Ascending aorta (tissue), 2 donors: ENCODE results near the gene CDK3. TPM values are rescaled to one million over a fixed set of nuclear protein-coding genes. Genes with fewer than 3 reads are reported as not detected.
"Not testable (repeated sequence)": the region's sequence is repeated elsewhere in the genome, so short reads cannot be mapped to it uniquely, and the experiment has no call there.

ENCODE experiments used
- DNase-seq, 2 donors: peaks; one replicate each; pipeline ENCODE4 v3.0.0-alpha.2; 2019; ENCODE audit warnings: low spot score in 2 of 2
- H3K27ac ChIP-seq, 2 donors: fragments of 200-600 bp; sonication (generic); one replicate each; pipeline ENCODE4 v1.5.1; 2016 to 2017; ENCODE audit warnings: mild to moderate bottlenecking in 1 of 2
- H3K27me3 ChIP-seq: fragments of 200-600 bp; sonication (generic); one replicate; pipeline ENCODE4 v1.5.1; 2017
- H3K36me3 ChIP-seq, 2 donors: fragments of 200-600 bp; sonication (generic); one replicate each; pipeline ENCODE4 v1.5.1; 2016
- H3K4me1 ChIP-seq, 2 donors: fragments of 200-600 bp; sonication (generic); one replicate each; pipeline ENCODE4 v1.5.1; 2016 to 2017; ENCODE audit warnings: mild to moderate bottlenecking in 1 of 2
- H3K4me3 ChIP-seq, 2 donors: fragments of 200-600 bp; sonication (generic); one replicate each; pipeline ENCODE4 v1.5.1; 2016 to 2017; ENCODE audit warnings: mild to moderate bottlenecking in 1 of 2
- H3K9me3 ChIP-seq, 2 donors: fragments of 200-600 bp; sonication (generic); one replicate each; pipeline ENCODE4 v1.5.1; 2016
- intact Hi-C: fragments of 100-400 bp; cut with DNase I; formaldehyde crosslinking; loops from one replicate; pipeline ENCODE4 v1.15.1; 2023
- total RNA-seq: library from RNA; depleted of rRNA; stranded (reverse); fragments of >200 nt; gene quantifications from one replicate; pipeline ENCODE4 v1.1.0, GENCODE V29; 2016
- TF ChIP-seq, protein P1 (sequence below), 3 experiments: fragments of 200-600 bp in 2 of 3; fragments of 450-650 bp in 1 of 3; sonication (generic) in 2 of 3; IDR thresholded peaks; one replicate each; pipeline ENCODE4 v1.5.1; 2016 to 2019; ENCODE audit warnings: antibody characterized with exemption in 3 of 3, mild to moderate bottlenecking in 1 of 3, moderate library complexity in 1 of 3

The CDK3 gene
- total RNA-seq, 1 donor from 2014 or later, result 2.1 TPM

DNA sequence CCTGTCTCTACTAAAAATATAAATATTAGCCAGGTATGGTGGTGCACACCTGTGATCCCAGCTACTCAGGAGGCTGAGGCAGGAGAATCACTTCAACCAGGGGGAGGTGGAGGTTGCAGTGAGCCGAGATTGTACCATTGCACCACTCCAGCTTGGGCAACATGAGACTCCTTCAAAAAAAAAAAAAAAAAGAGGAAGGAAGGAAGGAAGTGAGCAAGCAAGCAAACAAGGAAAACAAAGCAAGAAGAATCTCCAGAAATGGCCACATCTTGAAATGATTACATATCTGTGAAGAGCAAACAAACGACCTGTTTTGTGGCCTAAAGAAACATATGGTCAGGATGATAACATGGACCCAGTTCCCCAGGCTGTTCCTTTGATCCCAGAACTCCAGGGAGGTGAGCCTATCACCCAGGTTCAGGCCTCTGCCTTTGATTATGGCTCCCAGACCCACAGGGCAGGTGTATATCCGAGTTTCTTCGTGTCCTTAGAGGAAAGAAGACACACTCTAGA lies 30.6 kb upstream of the CDK3 start:
- no peak for DNase-seq
- Histone ChIP-seq H3K9me3 (no peaks in the 10 kb centered on the region), H3K36me3 (peaks cover 3 to 26% of the 10 kb centered on the region in 2 donors), H3K4me3 (no peak overlapping the region), H3K27ac (no peak overlapping the region), H3K4me1 (no peaks in the 10 kb centered on the region), H3K27me3 (no peaks in the 10 kb centered on the region)
- intact Hi-C loops, result loop anchor here (10.0 kb wide), 1 partner anchor 295 kb away; the partner anchor contains the start of gene UBALD2
- TF ChIP-seq, protein P1, sequence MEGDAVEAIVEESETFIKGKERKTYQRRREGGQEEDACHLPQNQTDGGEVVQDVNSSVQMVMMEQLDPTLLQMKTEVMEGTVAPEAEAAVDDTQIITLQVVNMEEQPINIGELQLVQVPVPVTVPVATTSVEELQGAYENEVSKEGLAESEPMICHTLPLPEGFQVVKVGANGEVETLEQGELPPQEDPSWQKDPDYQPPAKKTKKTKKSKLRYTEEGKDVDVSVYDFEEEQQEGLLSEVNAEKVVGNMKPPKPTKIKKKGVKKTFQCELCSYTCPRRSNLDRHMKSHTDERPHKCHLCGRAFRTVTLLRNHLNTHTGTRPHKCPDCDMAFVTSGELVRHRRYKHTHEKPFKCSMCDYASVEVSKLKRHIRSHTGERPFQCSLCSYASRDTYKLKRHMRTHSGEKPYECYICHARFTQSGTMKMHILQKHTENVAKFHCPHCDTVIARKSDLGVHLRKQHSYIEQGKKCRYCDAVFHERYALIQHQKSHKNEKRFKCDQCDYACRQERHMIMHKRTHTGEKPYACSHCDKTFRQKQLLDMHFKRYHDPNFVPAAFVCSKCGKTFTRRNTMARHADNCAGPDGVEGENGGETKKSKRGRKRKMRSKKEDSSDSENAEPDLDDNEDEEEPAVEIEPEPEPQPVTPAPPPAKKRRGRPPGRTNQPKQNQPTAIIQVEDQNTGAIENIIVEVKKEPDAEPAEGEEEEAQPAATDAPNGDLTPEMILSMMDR (IDR thresholded peaks at IDR 0.05), result no peak

DNA sequence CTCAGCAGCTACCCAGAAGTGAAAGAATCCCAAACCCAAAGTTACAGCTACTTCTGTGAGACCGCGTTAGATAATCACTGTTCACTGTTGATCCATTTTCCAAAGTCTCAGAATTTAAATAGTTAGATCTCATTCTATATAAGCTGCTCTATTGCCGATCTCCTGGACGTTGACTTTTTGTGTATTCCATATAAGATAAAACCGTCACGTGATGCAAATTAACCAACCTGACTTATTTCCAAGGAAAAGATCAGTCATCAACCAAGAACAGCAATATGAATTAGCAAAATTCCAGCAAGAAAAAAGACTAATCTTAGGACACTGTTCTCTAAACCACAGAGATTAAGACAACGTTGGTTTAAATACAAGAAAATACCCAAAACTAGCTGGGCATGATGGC lies 30.0 kb upstream of the CDK3 start:
- no peaks in the 10 kb centered on the region for H3K27me3 ChIP-seq
- H3K4me1 ChIP-seq, result no peaks in the 10 kb centered on the region
- H3K36me3 ChIP-seq, result peaks cover 3 to 26% of the 10 kb centered on the region in 2 donors
- TF ChIP-seq, protein P1 (IDR thresholded peaks at IDR 0.05), result no peak
- intact Hi-C loops, result loop anchor here (10.0 kb wide), 1 partner anchor 294 kb away; the partner anchor contains the start of gene UBALD2
- DNase-seq, result no peak
- H3K4me3 ChIP-seq, result no peak overlapping the region
- no peak overlapping the region for H3K27ac ChIP-seq
- no peaks in the 10 kb centered on the region for H3K9me3 ChIP-seq

DNA sequence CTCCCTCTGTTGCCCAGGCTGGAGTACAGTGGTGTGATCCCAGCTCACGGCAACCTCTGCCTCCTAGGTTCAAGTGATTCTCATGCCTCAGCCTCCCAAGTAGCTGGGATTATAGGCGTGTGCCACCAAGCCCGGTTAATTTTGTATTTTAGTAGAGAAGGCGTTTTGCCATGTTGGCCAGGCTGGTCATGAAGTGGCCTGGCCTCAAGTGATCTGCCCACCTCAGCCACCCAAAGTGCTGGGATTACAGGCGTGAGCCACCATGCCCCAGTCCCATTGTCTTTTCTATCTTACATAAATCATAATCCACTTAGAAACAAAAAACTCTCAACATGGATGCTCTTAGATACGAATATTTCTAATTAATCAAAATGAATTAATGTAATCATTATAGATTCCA lies 25.5 kb upstream of the CDK3 start:
- not testable (repeated sequence) for H3K4me3 ChIP-seq, H3K9me3 ChIP-seq, H3K27me3 ChIP-seq, DNase-seq, H3K27ac ChIP-seq
- Histone ChIP-seq H3K4me1 (peaks cover 2 to 25% of the 10 kb centered on the region in 2 donors), H3K36me3 (peaks cover 0 to 20% of the 10 kb centered on the region in 2 donors)
- intact Hi-C loops, result loop anchor here (5.0 to 10.0 kb wide), 3 partner anchors 223 to 377 kb away; partner anchors contain the start of genes PRPSAP1 and UBALD2

DNA sequence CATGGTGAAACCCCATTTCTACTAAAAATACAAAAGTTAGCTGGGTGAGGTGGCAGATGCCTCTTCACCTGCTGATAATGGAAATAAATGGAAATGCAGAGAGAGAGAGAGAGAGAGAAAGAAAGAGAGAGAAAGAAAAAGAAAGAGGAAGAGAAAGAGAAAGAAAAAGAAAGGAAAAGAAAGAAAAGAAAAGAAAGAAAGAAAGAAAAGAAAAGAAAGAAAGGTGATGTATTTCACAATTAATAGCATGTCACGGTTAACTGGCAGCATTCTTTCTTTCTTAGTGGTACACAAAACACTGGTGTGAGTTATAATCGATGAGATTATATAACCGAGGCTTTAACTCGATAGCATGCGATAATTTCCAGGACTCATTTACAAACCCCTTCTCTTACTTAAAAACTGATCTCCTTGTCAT lies 24.9 kb upstream of the CDK3 start:
- H3K27me3 ChIP-seq, result no peaks in the 10 kb centered on the region
- H3K4me3 ChIP-seq, result no peak overlapping the region
- H3K27ac ChIP-seq, result no peak overlapping the region
- peaks cover 0 to 14% of the 10 kb centered on the region in 2 donors for H3K36me3 ChIP-seq
- H3K4me1 ChIP-seq, result peaks cover 2 to 26% of the 10 kb centered on the region in 2 donors
- DNase-seq, result no peak
- TF ChIP-seq, protein P1 (IDR thresholded peaks at IDR 0.05), result no peak
- H3K9me3 ChIP-seq, result no peaks in the 10 kb centered on the region
- intact Hi-C loops, result loop anchor here (5.0 to 10.0 kb wide), 3 partner anchors 223 to 377 kb away; partner anchors contain the start of genes PRPSAP1 and UBALD2

DNA sequence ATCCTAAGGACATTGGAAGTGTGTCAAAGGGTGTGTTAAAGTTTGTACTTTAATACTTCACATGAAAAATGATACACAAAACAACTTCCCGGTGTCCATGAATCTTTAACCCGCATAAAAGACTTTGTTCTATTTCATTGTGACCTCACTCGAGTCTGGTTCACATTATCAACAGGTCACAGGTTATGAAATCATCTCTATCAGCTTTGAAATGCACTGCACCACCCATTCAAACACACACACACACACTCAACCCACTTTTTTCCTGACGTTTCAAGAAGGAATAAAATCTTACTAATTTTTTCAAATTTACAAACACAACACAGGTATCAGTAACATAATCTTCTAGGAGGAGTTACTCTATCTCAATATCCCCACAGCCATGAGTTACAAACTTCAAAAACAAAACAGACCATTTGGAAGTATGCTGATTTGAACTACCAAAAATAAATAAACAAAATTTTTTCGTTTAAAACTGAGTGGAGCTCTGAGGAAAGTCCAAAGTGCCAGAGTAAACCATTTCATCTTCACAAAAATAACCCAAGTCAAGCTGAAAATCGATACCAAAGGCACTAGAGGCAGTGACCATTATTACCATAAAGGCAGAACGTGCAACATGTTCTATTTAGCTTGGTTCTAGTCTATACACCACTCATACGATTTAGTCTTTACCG lies 24.3 kb upstream of the CDK3 start:
- Histone ChIP-seq H3K4me1 (peaks cover 2 to 26% of the 10 kb centered on the region in 2 donors), H3K27ac (no peak overlapping the region), H3K27me3 (no peaks in the 10 kb centered on the region), H3K36me3 (peaks cover 0 to 14% of the 10 kb centered on the region in 2 donors), H3K4me3 (no peak overlapping the region), H3K9me3 (no peaks in the 10 kb centered on the region)
- intact Hi-C loops, result loop anchor here (5.0 to 10.0 kb wide), 3 partner anchors 224 to 376 kb away; partner anchors contain the start of genes PRPSAP1 and UBALD2
- TF ChIP-seq, protein P1 (IDR thresholded peaks at IDR 0.05), result no peak
- DNase-seq, result no peak
